NCI-H1105 treated with DMSO at 0.1 percent for 48 hours (cell line): ENCODE data around the gene SEMA3G.

ENCODE experiments used
- DNase-seq: peaks from one replicate; lab custom pipeline; 2025; lab: John Stamatoyannopoulos, UW

The SEMA3G gene

GRCh38 chr3:52453496-52454249 is 8.8 kb upstream of the SEMA3G start, which contains the start of gene TNNC1:
TNNC1 (minus strand) TSS chr3:52454041; CDS start chr3:52454015, 26 bp downstream.
- no peak for DNase-seq

GRCh38 chr3:52452570-52453221 is 7.8 kb upstream of the SEMA3G start:
- DNase-seq: no peak

- DNase-seq: no peak
Measured at GRCh38 chr3:52452126-52452525, 7.2 kb upstream of the SEMA3G start.

- no peak for DNase-seq
Measured at GRCh38 chr3:52451237-52452083, 6.6 kb upstream of the SEMA3G start.

GRCh38 chr3:52450489-52451236 is 5.8 kb upstream of the SEMA3G start:
- no peak for DNase-seq

- DNase-seq: no peak
Measured at GRCh38 chr3:52447512-52448355, 2.8 kb upstream of the SEMA3G start.

- peak; percentile 10 for DNase-seq
Measured at GRCh38 chr3:52446631-52447511, 2.0 kb upstream of the SEMA3G start.

GRCh38 chr3:52446042-52446441 is 1.1 kb upstream of the SEMA3G start:
- no peak for DNase-seq

GRCh38 chr3:52443791-52444687 is 864 bp downstream of the SEMA3G start:
- DNase-seq: no peak

- no peak for DNase-seq
Measured at GRCh38 chr3:52443268-52443610, 1.7 kb downstream of the SEMA3G start.

GRCh38 chr3:52442409-52443267 is 2.3 kb downstream of the SEMA3G start:
- DNase-seq: no peak

GRCh38 chr3:52441772-52442332 is 3.1 kb downstream of the SEMA3G start:
- DNase-seq: no peak

- DNase-seq: no peak
Measured at GRCh38 chr3:52441091-52441771, 3.7 kb downstream of the SEMA3G start.

GRCh38 chr3:52440671-52441070 is 4.2 kb downstream of the SEMA3G start:
- no peak for DNase-seq

GRCh38 chr3:52440249-52440551 is 4.7 kb downstream of the SEMA3G start:
- DNase-seq: no peak

GRCh38 chr3:52439426-52440248 is 5.3 kb downstream of the SEMA3G start:
- no peak for DNase-seq
